Mesendoderm (in vitro differentiated cells): Measurements from ENCODE around the gene CDH23.

Experiments used
- DNase-seq: peaks from one replicate; pipeline ENCODE4 v3.0.0; 2013
- H2AK5ac ChIP-seq: 2 replicates; pipeline ENCODE4 v1.6.1; 2013; ENCODE audit warnings: low read length, inconsistent platforms
- H2BK120ac ChIP-seq: 2 replicates; pipeline ENCODE4 v1.6.1; 2013; ENCODE audit warnings: low read depth, mild to moderate bottlenecking, low read length, moderate library complexity, mixed read lengths
- H2BK15ac ChIP-seq: replicated peaks from 2 replicates; pipeline ENCODE4 v1.6.1; 2013; ENCODE audit warnings: low read depth, mild to moderate bottlenecking, moderate library complexity
- H2BK5ac ChIP-seq: 2 replicates; pipeline ENCODE4 v1.6.1; 2013; ENCODE audit warnings: low read length, inconsistent platforms
- H3K18ac ChIP-seq: 2 replicates; pipeline ENCODE4 v1.6.1; 2013; ENCODE audit warnings: mild to moderate bottlenecking, low read length, mixed read lengths
- H3K23ac ChIP-seq: one replicate; pipeline ENCODE4 v1.6.1; 2013; ENCODE audit warnings: low read length
- H3K27ac ChIP-seq: 2 replicates; pipeline ENCODE4 v1.5.1; 2013; ENCODE audit warnings: low read depth, mild to moderate bottlenecking, inconsistent platforms, low read length, moderate library complexity
- H3K27me3 ChIP-seq: 2 replicates; pipeline ENCODE4 v1.6.1; 2013; ENCODE audit warnings: low read length, control low read depth, mild to moderate bottlenecking, inconsistent platforms; ENCODE audit not compliant: insufficient read depth, poor library complexity
- H3K36me3 ChIP-seq: 2 replicates; pipeline ENCODE4 v1.6.1; 2013; ENCODE audit warnings: low read length, inconsistent platforms; ENCODE audit not compliant: control insufficient read depth, insufficient read depth
- H3K4ac ChIP-seq: one replicate; pipeline ENCODE4 v1.6.1; 2013; ENCODE audit warnings: low read depth, mild to moderate bottlenecking, low read length, moderate library complexity
- H3K4me1 ChIP-seq: 2 replicates; pipeline ENCODE4 v1.6.1; 2013; ENCODE audit warnings: low read depth, low read length, inconsistent platforms; ENCODE audit not compliant: control insufficient read depth
- H3K4me2 ChIP-seq: 2 replicates; pipeline ENCODE4 v1.6.1; 2013; ENCODE audit warnings: low read length
- H3K4me3 ChIP-seq: 2 replicates; pipeline ENCODE4 v1.5.1; 2013; ENCODE audit warnings: mild to moderate bottlenecking, low read length
- H3K56ac ChIP-seq: one replicate; pipeline ENCODE4 v1.6.1; 2013; ENCODE audit warnings: low read length
- H3K79me1 ChIP-seq: 2 replicates; pipeline ENCODE4 v1.6.1; 2013; ENCODE audit warnings: low read length, inconsistent platforms
- H3K79me2 ChIP-seq: 2 replicates; pipeline ENCODE4 v1.6.1; 2013; ENCODE audit warnings: mild to moderate bottlenecking, low read length; ENCODE audit not compliant: control insufficient read depth, insufficient read depth
- H3K9ac ChIP-seq: 2 replicates; pipeline ENCODE4 v1.6.1; 2013; ENCODE audit warnings: low read length, inconsistent platforms
- H4K5ac ChIP-seq: one replicate; pipeline ENCODE4 v1.6.1; 2013; ENCODE audit warnings: low read length
- H4K8ac ChIP-seq: one replicate; pipeline ENCODE4 v1.6.1; 2013; ENCODE audit warnings: low read depth, mild to moderate bottlenecking, control low read depth, low read length, moderate library complexity
- WGBS: extraction: QIAGEN DNeasy Blood & Tissue Kit; methylation state at CpG from one replicate; pipeline ENCODE4 v1.1.7; 2013; ENCODE audit warnings: low lambda C conversion rate, missing lambda C conversion rate; ENCODE audit not compliant: insufficient coverage; ENCODE audit errors: extremely low coverage; 5-methylcytosine and 5-hydroxymethylcytosine counted together

Gene CDH23

DNA sequence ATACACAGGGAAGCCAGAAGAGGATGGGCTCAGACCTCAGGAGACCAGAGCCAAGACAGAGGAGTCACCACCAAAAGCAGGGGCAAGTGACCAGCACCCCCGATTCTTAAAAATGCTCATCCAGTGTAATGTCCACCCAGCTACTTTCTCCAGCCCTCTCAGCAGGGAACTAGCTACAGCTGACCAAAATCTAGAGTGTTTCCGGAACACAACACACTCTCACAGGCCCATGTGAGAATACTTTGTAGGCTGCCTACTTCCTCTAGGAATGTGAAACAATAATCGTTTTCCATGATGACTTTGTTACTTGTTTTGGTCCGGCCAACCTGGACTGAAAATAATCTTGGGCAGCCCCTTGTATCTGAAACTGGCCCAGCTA, 439.9 kb downstream of the CDH23 start:
- H3K18ac ChIP-seq: no peak overlapping the region
- peaks cover 48% of the 10 kb centered on the region for H3K79me1 ChIP-seq
- H3K9ac ChIP-seq: no peak overlapping the region

DNA sequence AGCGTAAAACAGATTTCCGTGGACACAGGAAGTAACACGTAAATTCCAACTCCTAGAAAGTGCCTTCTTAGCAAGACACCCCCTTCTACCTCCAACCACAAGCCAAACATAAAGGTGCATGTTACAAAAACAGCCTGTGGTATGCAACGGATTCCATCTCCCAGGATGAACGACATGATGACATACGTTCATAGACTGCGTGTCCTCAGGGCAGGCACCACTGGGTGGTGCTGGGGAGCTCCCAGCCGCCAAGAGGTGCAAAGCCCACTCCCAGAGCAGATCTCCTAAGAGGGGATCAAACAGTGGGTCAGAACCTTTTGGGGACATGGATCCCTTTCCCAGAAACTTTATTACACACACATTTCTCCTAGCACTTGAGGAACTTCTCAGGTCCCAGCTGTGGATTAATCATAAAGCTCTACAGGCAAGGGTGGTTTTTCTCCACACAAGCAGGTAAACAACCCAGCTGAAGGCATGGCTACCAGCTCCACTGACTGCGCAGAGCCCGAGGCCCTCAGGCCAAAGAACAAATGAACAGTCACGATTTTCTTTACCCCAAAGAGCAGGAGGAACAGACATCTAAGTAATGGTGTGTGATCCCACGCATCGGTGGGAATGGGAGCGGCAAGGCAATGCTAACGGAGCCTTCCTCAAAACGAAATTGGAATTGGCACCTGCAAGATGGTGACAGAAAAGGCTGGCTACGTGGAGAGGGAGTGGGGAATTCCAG, 440.5 kb downstream of the CDH23 start:
- H3K23ac ChIP-seq: no peak overlapping the region
- no peaks in the 10 kb centered on the region for H3K36me3 ChIP-seq
- no peak overlapping the region for H2BK120ac ChIP-seq
- H4K8ac ChIP-seq: no peak overlapping the region
- peaks cover 76% of the 10 kb centered on the region for H3K79me2 ChIP-seq
- H3K27ac ChIP-seq: no peak overlapping the region
- no peak overlapping the region for H3K4ac ChIP-seq
- no peak overlapping the region for H3K18ac ChIP-seq
- DNase-seq: peak; percentile 81
- H3K79me1 ChIP-seq: peaks cover 45% of the 10 kb centered on the region
- H3K27me3 ChIP-seq: no peaks in the 10 kb centered on the region
- H3K4me2 ChIP-seq: no peak overlapping the region
- no peak overlapping the region for H2BK15ac ChIP-seq
- no peak overlapping the region for H3K4me3 ChIP-seq
- H4K5ac ChIP-seq: no peak overlapping the region
- no CpG with 5 or more reads among the region's 17 CpGs for WGBS
- H3K4me1 ChIP-seq: no peaks in the 10 kb centered on the region
- no peak overlapping the region for H2AK5ac ChIP-seq
- no peak overlapping the region for H2BK5ac ChIP-seq
- H3K56ac ChIP-seq: no peak overlapping the region
- no peak overlapping the region for H3K9ac ChIP-seq

More for the DNA sequence above, 439.9 kb downstream of the CDH23 start:
- no peak overlapping the region for H3K23ac ChIP-seq
- no CpG with 5 or more reads among the region's 4 CpGs for WGBS
- H3K27me3 ChIP-seq: no peaks in the 10 kb centered on the region
- H3K4me3 ChIP-seq: no peak overlapping the region
- no peak overlapping the region for H2AK5ac ChIP-seq
- no peak overlapping the region for H4K5ac ChIP-seq
- H2BK15ac ChIP-seq: no peak overlapping the region
- H3K36me3 ChIP-seq: peaks cover 2% of the 10 kb centered on the region
- no peak overlapping the region for H2BK120ac ChIP-seq
- no peak overlapping the region for H3K27ac ChIP-seq
- H3K4ac ChIP-seq: no peak overlapping the region
- H2BK5ac ChIP-seq: no peak overlapping the region
- no peak overlapping the region for H4K8ac ChIP-seq
- no peak overlapping the region for H3K4me2 ChIP-seq
- DNase-seq: no peak
- no peaks in the 10 kb centered on the region for H3K4me1 ChIP-seq
- H3K56ac ChIP-seq: no peak overlapping the region
- peaks cover 76% of the 10 kb centered on the region for H3K79me2 ChIP-seq

DNA sequence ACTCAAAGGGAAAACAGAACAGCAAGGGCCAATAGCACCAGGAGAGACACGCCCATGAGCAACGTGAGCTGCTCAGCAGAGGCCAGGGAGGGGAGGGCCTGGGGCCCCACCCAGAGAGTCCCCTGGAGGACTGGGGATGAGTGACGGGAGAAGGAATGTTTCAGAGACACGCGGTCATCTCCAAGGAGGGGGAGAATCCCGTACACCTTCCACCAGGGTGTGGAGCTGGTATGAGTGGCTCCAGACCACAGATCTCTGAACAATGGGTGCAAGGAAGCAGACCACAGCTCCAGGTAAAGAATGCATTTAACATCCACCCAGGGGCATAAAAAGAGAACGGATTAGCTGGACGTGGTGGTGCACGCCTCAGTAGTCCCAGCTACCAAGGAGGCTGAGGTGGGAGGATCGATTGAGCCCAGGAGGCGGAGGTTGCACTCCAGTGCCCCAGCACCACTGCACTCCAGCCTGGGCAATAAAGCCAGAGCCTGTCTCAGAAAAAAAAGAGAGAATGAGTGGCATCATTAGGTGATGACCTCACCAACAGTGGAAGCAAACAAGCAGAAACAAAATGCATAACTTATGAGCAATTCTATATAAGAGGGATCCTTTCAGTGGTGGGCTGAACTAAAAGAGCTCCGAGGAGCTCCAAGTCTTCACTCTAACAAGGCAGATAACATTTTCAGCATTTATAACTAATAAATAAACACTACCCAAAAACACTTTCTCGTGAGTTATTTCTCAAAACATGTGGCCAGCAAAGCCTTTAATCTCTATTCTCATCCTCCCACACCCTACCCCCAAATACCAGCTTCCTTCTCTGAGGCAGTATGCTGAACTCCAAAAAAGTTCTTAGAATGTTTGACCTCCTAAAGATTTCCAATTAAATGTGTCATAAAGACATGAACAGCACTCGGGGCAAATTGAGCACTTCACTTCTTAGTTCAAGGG, 441.8 kb downstream of the CDH23 start:
- H3K56ac ChIP-seq: no peak overlapping the region
- no peak overlapping the region for H4K8ac ChIP-seq
- H3K4ac ChIP-seq: no peak overlapping the region
- H3K9ac ChIP-seq: no peak overlapping the region
- no peak overlapping the region for H3K18ac ChIP-seq
- peaks cover 45% of the 10 kb centered on the region for H3K79me1 ChIP-seq
- no peaks in the 10 kb centered on the region for H3K36me3 ChIP-seq
- H3K27ac ChIP-seq: no peak overlapping the region
- WGBS: 100% methylated on average over 1 of the region's 14 CpGs
- H3K79me2 ChIP-seq: peaks cover 81% of the 10 kb centered on the region
- H3K4me1 ChIP-seq: no peaks in the 10 kb centered on the region
- H3K4me2 ChIP-seq: no peak overlapping the region
- H2AK5ac ChIP-seq: no peak overlapping the region
- no peak for DNase-seq
- H3K23ac ChIP-seq: no peak overlapping the region
- no peak overlapping the region for H2BK120ac ChIP-seq
- no peaks in the 10 kb centered on the region for H3K27me3 ChIP-seq
- no peak overlapping the region for H2BK5ac ChIP-seq
- no peak overlapping the region for H2BK15ac ChIP-seq
- no peak overlapping the region for H4K5ac ChIP-seq
- H3K4me3 ChIP-seq: no peak overlapping the region

DNA sequence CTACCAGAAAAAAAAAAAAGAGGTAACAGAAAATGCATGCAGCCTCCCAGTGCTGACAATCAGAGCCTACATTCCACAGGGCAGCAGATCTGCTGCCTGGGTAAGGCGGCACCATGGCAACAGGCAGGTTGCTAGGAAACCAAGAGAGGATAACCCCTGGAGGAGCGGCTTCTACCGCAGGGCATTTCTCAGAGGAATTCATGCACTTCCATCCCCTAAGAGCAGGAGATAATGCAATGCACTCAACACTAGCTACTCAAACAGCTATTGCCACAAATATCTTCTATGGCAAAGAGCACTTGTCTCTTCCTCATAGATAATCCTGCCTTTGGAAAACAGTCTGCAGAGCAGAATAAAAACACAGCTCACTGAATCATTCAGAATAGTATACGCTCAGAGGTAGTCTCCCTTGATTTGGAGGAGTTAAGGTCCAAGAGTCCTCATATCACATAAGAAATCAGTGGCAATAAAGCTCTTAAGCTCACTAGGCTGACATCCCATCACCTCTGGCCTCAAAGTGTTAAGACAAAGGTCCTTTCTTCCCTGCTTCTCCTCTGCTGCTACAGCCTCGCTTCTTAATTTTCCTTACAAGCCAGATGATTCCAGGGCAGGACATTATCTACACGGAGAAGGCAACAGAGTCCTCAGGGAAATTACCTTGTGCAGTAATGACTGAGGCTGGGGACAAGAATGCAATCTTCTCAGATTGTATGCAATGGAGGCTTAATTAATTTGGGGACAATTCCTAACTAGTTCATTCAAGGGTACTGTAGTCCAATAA, 443.6 kb downstream of the CDH23 start:
- H2AK5ac ChIP-seq: no peak overlapping the region
- no peak overlapping the region for H3K9ac ChIP-seq
- H4K5ac ChIP-seq: no peak overlapping the region
- no CpG with 5 or more reads among the region's 6 CpGs for WGBS
- peaks cover 85% of the 10 kb centered on the region for H3K79me2 ChIP-seq
- no peak overlapping the region for H4K8ac ChIP-seq
- no peaks in the 10 kb centered on the region for H3K4me1 ChIP-seq
- no peak overlapping the region for H3K4me3 ChIP-seq
- no peak overlapping the region for H3K4ac ChIP-seq
- no peaks in the 10 kb centered on the region for H3K36me3 ChIP-seq
- H3K79me1 ChIP-seq: peaks cover 36% of the 10 kb centered on the region
- no peak overlapping the region for H3K23ac ChIP-seq
- no peak overlapping the region for H2BK120ac ChIP-seq
- H3K18ac ChIP-seq: no peak overlapping the region
- H3K56ac ChIP-seq: no peak overlapping the region
- DNase-seq: peak; percentile 99
- peak overlapping the region; percentile 36 for H3K27ac ChIP-seq
- H3K4me2 ChIP-seq: no peak overlapping the region
- H2BK15ac ChIP-seq: no peak overlapping the region
- H2BK5ac ChIP-seq: no peak overlapping the region
- H3K27me3 ChIP-seq: no peaks in the 10 kb centered on the region

DNA sequence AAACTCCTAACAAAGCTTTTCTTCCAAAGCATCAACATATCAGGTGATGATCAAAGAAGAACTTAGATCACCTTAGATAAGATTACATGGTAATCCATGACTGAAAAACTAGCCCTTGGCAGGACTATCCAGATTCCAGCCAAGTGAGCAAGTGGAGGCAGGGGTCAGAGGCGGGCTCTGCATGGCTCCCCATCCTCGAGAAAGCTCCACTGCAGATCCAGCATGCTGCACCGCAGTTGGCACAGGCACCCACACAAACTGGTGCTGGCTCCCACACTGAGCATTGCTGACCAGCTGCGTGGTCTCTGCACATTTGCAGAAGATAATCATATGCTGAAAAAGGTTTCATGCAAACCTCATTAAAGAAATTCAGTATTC, 444.2 kb downstream of the CDH23 start:
- no peak overlapping the region for H3K4me2 ChIP-seq
- peaks cover 86% of the 10 kb centered on the region for H3K79me2 ChIP-seq
- H3K23ac ChIP-seq: no peak overlapping the region
- H3K27me3 ChIP-seq: no peaks in the 10 kb centered on the region
- no peak overlapping the region for H3K4ac ChIP-seq
- no peak overlapping the region for H3K9ac ChIP-seq
- H3K18ac ChIP-seq: no peak overlapping the region
- no peak overlapping the region for H4K8ac ChIP-seq
- peaks cover 37% of the 10 kb centered on the region for H3K79me1 ChIP-seq
- DNase-seq: no peak
- no CpG with 5 or more reads among the region's 4 CpGs for WGBS
- H3K4me3 ChIP-seq: no peak overlapping the region
- H2BK120ac ChIP-seq: no peak overlapping the region
- no peak overlapping the region for H3K27ac ChIP-seq
- H4K5ac ChIP-seq: no peak overlapping the region
- H2AK5ac ChIP-seq: no peak overlapping the region
- H2BK15ac ChIP-seq: no peak overlapping the region
- H3K4me1 ChIP-seq: no peaks in the 10 kb centered on the region
- H3K36me3 ChIP-seq: no peaks in the 10 kb centered on the region
- H2BK5ac ChIP-seq: no peak overlapping the region
- H3K56ac ChIP-seq: no peak overlapping the region
